ENCODE measurements around the gene ZNF804B. TPM values are rescaled to one million over a fixed set of nuclear protein-coding genes. Genes with fewer than 3 reads are reported as not detected.

Gene ZNF804B
- total and polyA plus RNA-seq, 8 donors: 0.37 TPM; not detected in 7

- intact Hi-C loops (cut with DNase I; ENCODE audit: low total_unique reads): no loop called here
Measured at GRCh38 chr7:88795553-88795952, 36.1 kb downstream of the ZNF804B start, which contains the start of gene TEX47. TEX47 (minus strand) TSS chr7:88795737; CDS start chr7:88794942, 795 bp downstream.

GRCh38 chr7:88801046-88801445 is 41.5 kb downstream of the ZNF804B start:
- Histone ChIP-seq H3K27me3 (no peaks in the 10 kb centered on the region), H3K27ac (no peak overlapping the region), H3K4me1 (no peaks in the 10 kb centered on the region), H3K4me3 (no peak overlapping the region), H3K36me3 (no peaks in the 10 kb centered on the region), H3K9me3 (no peaks in the 10 kb centered on the region)
- intact Hi-C loops (cut with DNase I; ENCODE audit: low total_unique reads): no loop called here
- DNase-seq: no peak
- TF ChIP-seq POLR2AphosphoS5 (IDR thresholded peaks at IDR 0.05) (no peak), CTCF (IDR thresholded peaks at IDR 0.05) (no peak), EP300 (IDR thresholded peaks at IDR 0.05) (no peak), POLR2A (IDR thresholded peaks at IDR 0.05) (no peak)
- 67 to 75% (median 70%) methylated on average over 3 of the region's 3 CpGs for whole genome bisulfite sequencing, 5 donors

More at GRCh38 chr7:88795553-88795952, 36.1 kb downstream of the ZNF804B start, which contains the start of gene TEX47:
- no peaks in the 10 kb centered on the region for H3K36me3 ChIP-seq
- H3K4me1 ChIP-seq: no peaks in the 10 kb centered on the region
- no peaks in the 10 kb centered on the region for H3K27me3 ChIP-seq
- TF ChIP-seq EP300 (IDR thresholded peaks at IDR 0.05): no peak
- no peak for TF ChIP-seq POLR2AphosphoS5 (IDR thresholded peaks at IDR 0.05)
- TF ChIP-seq POLR2A (IDR thresholded peaks at IDR 0.05): no peak
- no peak for TF ChIP-seq CTCF (IDR thresholded peaks at IDR 0.05)
- WGBS, 5 donors: 71 to 82% (median 78%) methylated on average over 7 of the region's 7 CpGs
- no peaks in the 10 kb centered on the region for H3K9me3 ChIP-seq
- no peak within 1 kb of the TSS for H3K4me3 ChIP-seq
- no peak for DNase-seq
- no peak within 1 kb of the TSS for H3K27ac ChIP-seq

- WGBS, 5 donors: 65 to 79% (median 73%) methylated on average over 2 of the region's 2 CpGs
- H3K27me3 ChIP-seq: no peaks in the 10 kb centered on the region
- no peaks in the 10 kb centered on the region for H3K36me3 ChIP-seq
- DNase-seq: no peak
- H3K9me3 ChIP-seq: no peaks in the 10 kb centered on the region
- intact Hi-C loops (cut with DNase I; ENCODE audit: low total_unique reads): no loop called here
- no peak overlapping the region for H3K4me3 ChIP-seq
- no peak overlapping the region for H3K27ac ChIP-seq
- H3K4me1 ChIP-seq: no peaks in the 10 kb centered on the region
- TF ChIP-seq EP300 (IDR thresholded peaks at IDR 0.05): no peak
- no peak for TF ChIP-seq POLR2AphosphoS5 (IDR thresholded peaks at IDR 0.05)
- TF ChIP-seq CTCF (IDR thresholded peaks at IDR 0.05): no peak
- TF ChIP-seq POLR2A (IDR thresholded peaks at IDR 0.05): no peak
Measured at GRCh38 chr7:88806280-88807037, 47.0 kb downstream of the ZNF804B start.

GRCh38 chr7:88818552-88818951 is 59.1 kb downstream of the ZNF804B start:
- DNase-seq: no peak
- TF ChIP-seq POLR2A (IDR thresholded peaks at IDR 0.05) (no peak), CTCF (IDR thresholded peaks at IDR 0.05) (no peak), EP300 (IDR thresholded peaks at IDR 0.05) (no peak), POLR2AphosphoS5 (IDR thresholded peaks at IDR 0.05) (no peak)
- no peaks in the 10 kb centered on the region for H3K27me3 ChIP-seq
- intact Hi-C loops (cut with DNase I; ENCODE audit: low total_unique reads): no loop called here
- H3K4me1 ChIP-seq: no peaks in the 10 kb centered on the region
- H3K9me3 ChIP-seq: no peaks in the 10 kb centered on the region
- no peaks in the 10 kb centered on the region for H3K36me3 ChIP-seq
- H3K27ac ChIP-seq: no peak overlapping the region
- H3K4me3 ChIP-seq: no peak overlapping the region
